Vagina (tissue), 2 donors: ENCODE measurements around the gene GOLGA3. TPM values are rescaled to one million over a fixed set of nuclear protein-coding genes. Genes with fewer than 3 reads are reported as not detected.
A peak's percentile ranks its signal among the peaks of the same experiment; 100 is the strongest.
"Not testable (repeated sequence)": the region's sequence is repeated elsewhere in the genome, so short reads cannot be mapped to it uniquely, and the experiment has no call there.

Source experiments
- DNase-seq, 2 donors: peaks; one replicate each; pipeline ENCODE4 v3.0.0-alpha.2; 2017; ENCODE audit errors: extremely low spot score in 2 of 2
- H3K27ac ChIP-seq: fragments of 200-600 bp; sonication (generic); one replicate; pipeline ENCODE4 v1.5.1; 2019
- H3K27me3 ChIP-seq: fragments of 200-600 bp; sonication (generic); one replicate; pipeline ENCODE4 v1.5.1; 2019
- H3K36me3 ChIP-seq, 2 donors: fragments of 200-600 bp; sonication (generic); one replicate each; pipeline ENCODE4 v1.5.1; 2017 to 2019
- H3K4me1 ChIP-seq: fragments of 200-600 bp; sonication (generic); one replicate; pipeline ENCODE4 v1.5.1; 2019
- H3K4me3 ChIP-seq, 2 donors: fragments of 200-600 bp; sonication (generic); 1 replicate in 1 of 2; 2 replicates in 1 of 2; pipeline ENCODE4 v1.5.1; 2016 to 2019
- H3K9me3 ChIP-seq: fragments of 200-600 bp; sonication (generic); one replicate; pipeline ENCODE4 v1.5.1; 2019
- POLR2A ChIP-seq, 2 donors: fragments of 450-650 bp; IDR thresholded peaks; one replicate each; pipeline ENCODE4 v1.6.1; 2017; ENCODE audit warnings: antibody characterized with exemption in 2 of 2, mild to moderate bottlenecking in 2 of 2, moderate library complexity in 2 of 2
- POLR2AphosphoS5 ChIP-seq, 2 donors: sonication (generic); formaldehyde crosslinking; IDR thresholded peaks; one replicate each; pipeline ENCODE4 v1.9.0; 2017; ENCODE audit warnings: antibody characterized with exemption in 2 of 2, mild to moderate bottlenecking in 2 of 2, low read depth in 1 of 2; ENCODE audit not compliant: insufficient read depth in 1 of 2
- intact Hi-C: fragments of 100-400 bp; cut with DNase I; formaldehyde crosslinking; loops from one replicate; pipeline ENCODE4 v1.15.1; 2023
- total RNA-seq: library from RNA; depleted of rRNA; stranded (reverse); fragments of >200 nt; gene quantifications from one replicate; pipeline ENCODE4 v1.2.3, GENCODE V29; 2016
- TF ChIP-seq, protein P1 (sequence below), 3 experiments: fragments of 450-650 bp in 2 of 3; fragments of 200-600 bp in 1 of 3; sonication (generic) in 1 of 3; IDR thresholded peaks; one replicate each; pipeline ENCODE4 v1.5.1; 2017 to 2019; ENCODE audit warnings: antibody characterized with exemption in 3 of 3, mild to moderate bottlenecking in 2 of 3, moderate library complexity in 2 of 3

The GOLGA3 gene
- total RNA-seq, 1 donor from 2014 or later = 49.8 TPM

DNA sequence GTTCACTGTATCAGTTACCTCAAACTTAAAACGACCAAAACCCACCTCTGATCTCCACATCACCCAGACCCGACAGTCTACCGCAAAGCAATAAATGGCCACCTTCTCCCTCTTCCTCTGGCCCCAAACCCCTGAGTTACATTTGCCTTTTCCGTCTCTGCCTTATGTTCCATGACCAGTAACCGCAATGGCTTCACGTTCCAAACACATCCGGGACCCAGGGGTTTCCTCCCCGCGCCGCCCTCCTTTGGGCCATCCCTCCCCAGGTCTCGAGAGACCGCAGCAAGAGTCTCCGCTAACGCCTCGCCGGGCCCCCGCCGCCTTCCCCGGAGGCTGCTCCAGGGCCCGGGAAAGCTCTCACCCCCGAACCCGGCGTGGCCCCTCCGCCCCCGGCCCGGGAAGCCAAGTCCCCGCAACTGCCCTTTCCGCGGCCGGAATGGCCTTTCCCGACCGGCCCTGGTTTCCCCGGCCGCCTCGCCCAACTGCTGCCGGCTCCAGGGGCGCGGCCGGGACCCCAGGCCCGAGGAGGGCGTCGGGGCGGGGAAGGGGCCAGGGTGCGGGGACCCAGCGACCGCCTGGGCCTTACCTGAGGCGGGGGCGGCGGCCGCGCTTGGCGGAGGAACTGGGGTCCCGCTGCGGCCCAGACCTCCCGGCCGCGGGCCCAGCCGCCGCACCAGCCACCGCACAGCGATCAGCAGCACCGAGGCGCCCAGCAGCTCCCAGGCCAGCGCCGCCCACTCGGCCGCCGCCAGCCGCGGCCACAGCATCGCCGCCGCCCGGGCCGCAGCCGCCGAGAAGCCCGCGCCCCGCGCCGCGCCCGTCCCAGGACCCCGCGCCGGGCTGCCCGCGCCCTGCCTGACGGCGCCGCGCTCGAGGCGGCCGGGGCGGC lies 67.4 kb downstream of the GOLGA3 start, which contains the start of gene ANKLE2:
Gene ANKLE2, minus strand, starts transcription at position 801 of the 889 bp plus-strand sequence. Its CDS starts 34 bp downstream, at position 767.
- TF ChIP-seq POLR2A (IDR thresholded peaks at IDR 0.05) = peak in 1 of 2 donors; percentile 12
- TF ChIP-seq, protein P1, sequence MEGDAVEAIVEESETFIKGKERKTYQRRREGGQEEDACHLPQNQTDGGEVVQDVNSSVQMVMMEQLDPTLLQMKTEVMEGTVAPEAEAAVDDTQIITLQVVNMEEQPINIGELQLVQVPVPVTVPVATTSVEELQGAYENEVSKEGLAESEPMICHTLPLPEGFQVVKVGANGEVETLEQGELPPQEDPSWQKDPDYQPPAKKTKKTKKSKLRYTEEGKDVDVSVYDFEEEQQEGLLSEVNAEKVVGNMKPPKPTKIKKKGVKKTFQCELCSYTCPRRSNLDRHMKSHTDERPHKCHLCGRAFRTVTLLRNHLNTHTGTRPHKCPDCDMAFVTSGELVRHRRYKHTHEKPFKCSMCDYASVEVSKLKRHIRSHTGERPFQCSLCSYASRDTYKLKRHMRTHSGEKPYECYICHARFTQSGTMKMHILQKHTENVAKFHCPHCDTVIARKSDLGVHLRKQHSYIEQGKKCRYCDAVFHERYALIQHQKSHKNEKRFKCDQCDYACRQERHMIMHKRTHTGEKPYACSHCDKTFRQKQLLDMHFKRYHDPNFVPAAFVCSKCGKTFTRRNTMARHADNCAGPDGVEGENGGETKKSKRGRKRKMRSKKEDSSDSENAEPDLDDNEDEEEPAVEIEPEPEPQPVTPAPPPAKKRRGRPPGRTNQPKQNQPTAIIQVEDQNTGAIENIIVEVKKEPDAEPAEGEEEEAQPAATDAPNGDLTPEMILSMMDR (IDR thresholded peaks at IDR 0.05) = no peak
- Histone ChIP-seq H3K4me3 (peak within 1 kb of the TSS; percentile 98), H3K27me3 (no peaks in the 10 kb centered on the region), H3K4me1 (peaks cover 31% of the 10 kb centered on the region), H3K36me3 (no peaks in the 10 kb centered on the region), H3K27ac (peak within 1 kb of the TSS; percentile 94), H3K9me3 (no peaks in the 10 kb centered on the region)
- intact Hi-C loops = loop anchor here (5.0 kb wide), 1 partner anchor 146 kb away; no protein-coding TSS in a partner anchor
- DNase-seq = no peak

DNA sequence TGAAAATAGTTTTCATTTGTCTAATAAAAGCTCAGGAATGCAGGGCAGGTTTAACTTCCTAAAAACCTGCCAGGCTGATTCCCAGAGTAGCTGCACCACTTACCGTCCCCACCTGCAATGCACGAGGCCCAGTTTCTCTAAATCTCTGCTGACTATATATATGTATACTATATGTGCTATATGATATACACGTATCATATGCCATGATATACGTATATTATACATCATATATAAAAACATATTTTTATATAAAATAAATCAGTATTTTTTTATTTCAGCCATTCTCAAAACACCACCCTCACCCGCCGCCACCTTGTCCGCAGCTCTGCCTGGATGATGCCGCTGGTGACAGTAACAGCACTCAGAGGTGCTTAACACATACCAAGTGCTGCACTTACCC lies 69.3 kb downstream of the GOLGA3 start:
- no peak overlapping the region for H3K27ac ChIP-seq
- H3K9me3 ChIP-seq = no peaks in the 10 kb centered on the region
- no peak overlapping the region for H3K4me3 ChIP-seq
- peaks cover 31% of the 10 kb centered on the region for H3K4me1 ChIP-seq
- H3K36me3 ChIP-seq = peaks cover 0 to 5% of the 10 kb centered on the region in 2 donors
- DNase-seq = no peak
- intact Hi-C loops = no loop called here
- no peaks in the 10 kb centered on the region for H3K27me3 ChIP-seq
- TF ChIP-seq, protein P1 (IDR thresholded peaks at IDR 0.05) = no peak
- no peak for TF ChIP-seq POLR2A (IDR thresholded peaks at IDR 0.05)
- no peak for TF ChIP-seq POLR2AphosphoS5 (IDR thresholded peaks at IDR 0.05; ENCODE audit: insufficient read depth in 1 of 2, low read depth in 1 of 2)

DNA sequence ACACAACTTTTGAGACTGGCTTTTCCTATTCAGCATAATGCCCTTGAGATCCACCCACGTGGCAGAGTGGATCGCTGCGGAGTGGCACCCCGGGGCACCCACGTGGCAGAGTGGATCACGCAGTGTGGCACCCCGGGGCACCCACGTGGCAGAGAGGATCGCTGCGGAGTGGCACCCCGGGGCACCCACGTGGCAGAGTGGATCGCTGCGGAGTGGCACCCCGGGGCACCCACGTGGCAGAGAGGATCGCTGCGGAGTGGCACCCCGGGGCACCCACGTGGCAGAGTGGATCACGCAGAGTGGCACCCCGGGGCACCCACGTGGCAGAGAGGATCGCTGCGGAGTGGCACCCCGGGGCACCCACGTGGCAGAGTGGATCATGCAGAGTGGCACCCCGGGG lies 69.8 kb downstream of the GOLGA3 start:
- Histone ChIP-seq H3K4me1 (peaks cover 31% of the 10 kb centered on the region), H3K36me3 (peaks cover 0 to 10% of the 10 kb centered on the region in 2 donors)
- H3K27me3 ChIP-seq, intact Hi-C loops, H3K9me3 ChIP-seq, DNase-seq, H3K4me3 ChIP-seq, H3K27ac ChIP-seq: not testable (repeated sequence)

GRCh38 chr12:132754160-132754932 lies 74.3 kb downstream of the GOLGA3 start:
- TF ChIP-seq POLR2AphosphoS5 (IDR thresholded peaks at IDR 0.05; ENCODE audit: insufficient read depth in 1 of 2, low read depth in 1 of 2) (no peak), POLR2A (IDR thresholded peaks at IDR 0.05) (no peak)
- TF ChIP-seq, protein P1 (IDR thresholded peaks at IDR 0.05) = no peak
- Histone ChIP-seq H3K4me3 (no peak overlapping the region), H3K36me3 (peaks cover 0 to 53% of the 10 kb centered on the region in 2 donors), H3K9me3 (no peaks in the 10 kb centered on the region), H3K27ac (no peak overlapping the region), H3K27me3 (no peaks in the 10 kb centered on the region), H3K4me1 (peaks cover 4% of the 10 kb centered on the region)
- no peak for DNase-seq
- intact Hi-C loops = no loop called here

- H3K4me1 ChIP-seq, H3K27ac ChIP-seq, intact Hi-C loops, H3K4me3 ChIP-seq, H3K27me3 ChIP-seq, DNase-seq, H3K9me3 ChIP-seq: not testable (repeated sequence)
- peaks cover 0 to 59% of the 10 kb centered on the region in 2 donors for H3K36me3 ChIP-seq
Measured at GRCh38 chr12:132753670-132754069, 75.0 kb downstream of the GOLGA3 start.
